Tibial nerve (tissue), 4 donors: ENCODE measurements around the gene CD300LB. TPM values are rescaled to one million over a fixed set of nuclear protein-coding genes. Genes with fewer than 3 reads are reported as not detected.

Source experiments
- total RNA-seq, 4 donors: library from RNA; depleted of rRNA; stranded (reverse); fragments of >200 nt; gene quantifications; one replicate each; pipeline ENCODE4 v1.1.0, GENCODE V29; 2016

Gene CD300LB
- total RNA-seq, 4 donors from 2014 or later: 0.21 to 0.44 TPM; not detected in 2

Other genes with a start within 250 kb of the CD300LB start
- 100 to 1,000 TPM in 3 of 4 donors, 10 to 100 TPM in 1; 77.4 to 211 (median 117) TPM for gene KIF19, start 205.2 kb downstream of the CD300LB start, total RNA-seq
- gene BTBD17, start 169.6 kb downstream of the CD300LB start, total RNA-seq: not detected
- gene GPR142, start 164.0 kb downstream of the CD300LB start, total RNA-seq: 1 to 10 TPM in 1 of 4 donors, under 1 TPM in 1, not detected in 2; 0.59 to 2.8 TPM
- gene GPRC5C, start 99.4 kb downstream of the CD300LB start, total RNA-seq: 10 to 100 TPM; 41.6 to 96.4 (median 55.1) TPM
- 10 to 100 TPM in 2 of 4 donors, 1 to 10 TPM in 2; 6.8 to 12.6 (median 9.8) TPM for gene CD300A, start 64.8 kb downstream of the CD300LB start, total RNA-seq
- gene CD300C, start 14.6 kb upstream of the CD300LB start, total RNA-seq: 1 to 10 TPM in 2 of 4 donors, under 1 TPM in 1, not detected in 1; 0.59 to 1.8 (median 1.7) TPM
- not detected for gene CD300H, start 36.0 kb upstream of the CD300LB start, total RNA-seq
- gene CD300LD, start 60.8 kb upstream of the CD300LB start, total RNA-seq: not detected
- 1 to 10 TPM in 1 of 4 donors, under 1 TPM in 3; under 0.01 to 1.8 (median 0.51) TPM for gene CD300E, start 92.3 kb upstream of the CD300LB start, total RNA-seq
- 1 to 10 TPM in 1 of 4 donors, not detected in 3; 2.1 TPM for gene CD300LF, start 181.4 kb upstream of the CD300LB start, total RNA-seq
- 1 to 10 TPM in 3 of 4 donors, under 1 TPM in 1; 0.87 to 4.4 (median 2.3) TPM for gene RAB37, start 205.8 kb upstream of the CD300LB start, total RNA-seq
- gene NHERF1, start 217.2 kb upstream of the CD300LB start, total RNA-seq: 10 to 100 TPM; 42.2 to 55.2 (median 53.0) TPM
- 10 to 100 TPM; 27.5 to 78.6 (median 43.2) TPM for gene NAT9, start 244.9 kb upstream of the CD300LB start, total RNA-seq